COLO668 (cell line): Measurements from ENCODE around the gene HBM.
"Not testable (repeated sequence)": the region's sequence is repeated elsewhere in the genome, so short reads cannot be mapped to it uniquely, and the experiment has no call there.

Source experiments
- DNase-seq: peaks from one replicate; lab custom pipeline; 2025; ENCODE audit not compliant: unreplicated experiment; lab: John Stamatoyannopoulos, UW

The HBM gene

GRCh38 chr16:165539-166374, at the start of gene HBM:
Gene HBM (plus strand): TSS chr16:165978. CDS start chr16:165998, 20 bp downstream.
- DNase-seq, result peak; percentile 32

- DNase-seq, result no peak
These were observed 49.8 kb upstream of the HBM start for GRCh38 chr16:116015-116414.

GRCh38 chr16:117379-118365, 48.1 kb upstream of the HBM start:
- peak; percentile 94 for DNase-seq

- DNase-seq, result peak; percentile 39
These were observed 46.9 kb upstream of the HBM start for GRCh38 chr16:118857-119256.

- no peak for DNase-seq
These were observed 46.5 kb upstream of the HBM start for GRCh38 chr16:119295-119694.

- no peak for DNase-seq
These were observed 45.8 kb upstream of the HBM start for GRCh38 chr16:119835-120491.

- no peak for DNase-seq
These were observed 45.0 kb upstream of the HBM start for GRCh38 chr16:120756-121155.

- DNase-seq, result no peak
These were observed 43.4 kb upstream of the HBM start for GRCh38 chr16:122361-122760.

GRCh38 chr16:123558-124350, 42.0 kb upstream of the HBM start:
- DNase-seq, result not testable (repeated sequence)

- no peak for DNase-seq
These were observed 40.8 kb upstream of the HBM start for GRCh38 chr16:125011-125410.

GRCh38 chr16:129075-129474, 36.7 kb upstream of the HBM start:
- no peak for DNase-seq

- DNase-seq, result no peak
These were observed 35.1 kb upstream of the HBM start for GRCh38 chr16:130533-131173.

GRCh38 chr16:132120-132519, 33.7 kb upstream of the HBM start:
- DNase-seq, result no peak

- no peak for DNase-seq
These were observed 32.1 kb upstream of the HBM start for GRCh38 chr16:133716-134115.

GRCh38 chr16:138049-138417, 27.7 kb upstream of the HBM start:
- peak; percentile 15 for DNase-seq

GRCh38 chr16:140175-140857, 25.5 kb upstream of the HBM start:
- no peak for DNase-seq

GRCh38 chr16:142405-142967, 23.3 kb upstream of the HBM start:
- DNase-seq, result no peak

GRCh38 chr16:143047-143446, 22.7 kb upstream of the HBM start:
- no peak for DNase-seq

- no peak for DNase-seq
These were observed 22.3 kb upstream of the HBM start for GRCh38 chr16:143456-143855.
